Measurements from ENCODE around the gene SH3RF3.

SH3RF3 gene

DNA sequence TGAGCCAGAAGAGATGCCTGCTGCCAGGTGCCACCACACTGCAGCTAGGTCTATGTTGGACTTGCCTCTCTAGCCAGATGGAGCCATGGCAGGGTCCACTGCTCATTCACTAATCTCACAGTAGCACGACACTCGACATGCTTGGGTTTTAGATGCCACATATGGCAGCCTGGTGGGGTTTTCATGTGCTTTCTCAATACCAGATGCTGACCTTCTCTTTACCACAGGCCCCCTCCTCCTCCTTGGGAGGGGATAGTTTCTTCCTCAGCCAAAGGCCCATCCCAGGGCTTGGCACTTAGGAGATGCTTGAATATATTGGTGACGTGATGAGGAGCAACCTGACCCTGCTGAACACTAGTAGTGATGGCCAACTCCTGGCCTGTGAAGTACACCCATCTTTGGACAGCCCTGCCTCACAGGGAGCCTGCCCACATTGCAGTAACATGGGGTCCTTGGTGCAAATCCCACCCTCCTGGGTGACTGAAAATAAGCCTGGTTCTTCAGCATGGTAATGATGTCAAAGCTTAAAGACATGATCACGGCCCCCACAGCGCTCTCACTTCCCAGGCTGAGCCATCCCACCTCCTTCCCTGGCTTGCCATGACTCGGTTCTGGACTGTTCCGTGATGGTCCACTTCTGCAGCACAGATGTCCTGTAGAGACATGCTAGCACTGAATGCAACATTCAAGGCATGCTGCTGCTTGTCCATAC is 227.5 kb downstream of the SH3RF3 start:
- no peak for DNase-seq

DNA sequence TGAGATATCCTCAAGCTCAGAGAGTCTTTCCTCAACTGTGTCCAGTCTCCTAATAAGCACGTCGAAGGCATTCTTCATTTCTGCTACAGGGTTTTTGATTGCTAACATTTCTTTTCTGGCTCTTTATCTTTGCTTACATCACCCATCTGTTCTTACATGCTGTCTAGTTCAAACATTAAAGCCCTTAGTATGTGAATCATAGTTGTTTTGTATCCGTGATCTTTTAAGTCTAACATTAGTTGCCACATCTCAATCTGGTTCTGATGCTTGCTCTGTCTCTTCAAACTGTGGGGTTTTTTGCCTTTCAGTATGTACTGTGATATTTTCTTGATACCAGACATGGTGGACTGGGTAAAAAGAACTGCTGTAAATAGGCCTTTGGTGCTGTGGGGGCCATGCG is 235.2 kb downstream of the SH3RF3 start:
- no peak for DNase-seq

DNA sequence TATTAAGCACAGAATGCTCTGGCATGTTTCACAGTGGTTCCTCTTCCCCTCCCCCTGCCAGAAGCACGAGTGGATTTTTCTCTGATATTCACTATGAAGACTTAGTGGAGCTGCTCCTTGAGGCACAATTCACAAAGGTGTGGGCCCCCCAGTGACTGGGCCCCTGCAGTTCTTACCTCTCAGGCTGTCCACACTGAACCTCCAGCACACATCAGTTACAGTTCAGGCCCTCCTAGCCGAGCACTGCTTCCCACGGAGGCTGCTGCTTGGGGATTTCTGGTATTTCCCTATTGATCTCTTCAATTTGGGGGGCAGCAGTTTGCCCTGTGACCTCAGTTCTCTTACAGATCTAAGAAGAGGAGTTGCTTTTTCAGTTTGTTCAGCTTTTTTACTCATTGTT is 236.1 kb downstream of the SH3RF3 start:
- DNase-seq: no peak

DNA sequence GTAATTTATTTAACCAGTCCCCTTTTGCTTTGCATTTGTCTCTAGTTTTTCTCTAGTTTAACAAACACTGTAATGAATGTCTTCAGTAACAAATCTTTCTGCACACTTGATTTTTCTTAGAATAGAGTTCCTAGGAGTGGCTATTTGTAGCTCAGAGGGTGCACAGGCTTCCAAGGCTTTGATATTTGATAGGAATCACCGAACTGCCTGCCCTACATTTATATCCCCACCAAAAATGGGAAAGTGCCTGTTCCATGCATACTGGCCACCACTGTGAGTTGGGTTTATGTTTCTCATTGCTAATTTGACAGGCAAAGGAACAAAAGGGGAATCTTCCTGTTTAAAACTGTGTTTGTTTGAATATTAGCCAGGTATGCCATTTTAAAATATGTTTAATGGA is 238.7 kb downstream of the SH3RF3 start:
- DNase-seq: no peak

DNA sequence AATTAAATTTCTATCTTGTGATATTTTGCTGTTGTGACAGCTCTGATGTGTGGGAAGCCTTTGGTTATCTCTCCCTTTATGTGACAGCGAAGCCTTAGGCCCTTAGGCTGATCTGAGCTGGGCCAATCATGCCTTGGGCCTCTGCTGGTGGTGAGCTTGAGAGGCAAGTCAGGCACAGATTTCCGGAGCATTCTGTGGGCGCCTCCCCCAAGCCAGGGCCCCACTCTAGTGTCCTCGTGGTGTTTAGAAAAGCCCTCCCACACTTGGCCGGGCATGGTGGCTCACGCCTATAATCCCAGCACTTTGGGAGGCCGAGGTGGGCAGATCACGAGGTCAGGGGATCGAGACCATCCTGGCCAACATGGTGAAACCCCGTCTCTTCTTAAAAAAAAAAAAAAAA is 239.8 kb downstream of the SH3RF3 start:
- no peak for DNase-seq

DNA sequence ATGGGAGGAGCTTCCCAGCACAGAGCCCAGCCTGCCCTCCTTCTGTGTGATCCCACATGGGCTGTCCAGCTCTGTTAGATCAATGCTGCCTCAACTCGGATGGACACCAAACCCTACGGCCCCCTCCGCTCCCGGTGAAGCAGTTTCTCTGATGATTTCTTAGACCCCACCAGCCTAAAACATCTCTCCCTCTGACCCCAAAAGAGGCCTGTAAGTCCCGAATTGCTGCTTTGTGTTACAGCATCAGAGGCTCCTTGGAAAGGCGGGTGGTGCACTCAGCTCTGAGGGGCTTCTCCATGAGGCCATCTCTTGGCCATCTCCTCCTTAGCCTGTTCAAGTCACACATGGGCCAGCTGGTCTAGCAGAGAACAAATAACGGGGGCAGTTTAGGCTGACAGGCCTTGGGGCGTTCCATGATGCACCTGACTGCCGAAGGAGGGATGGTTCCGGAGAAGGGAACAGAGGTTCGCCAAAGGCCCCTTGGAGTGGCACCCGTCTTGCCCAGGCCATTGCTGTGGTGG is 240.7 kb downstream of the SH3RF3 start:
- no peak for DNase-seq

DNA sequence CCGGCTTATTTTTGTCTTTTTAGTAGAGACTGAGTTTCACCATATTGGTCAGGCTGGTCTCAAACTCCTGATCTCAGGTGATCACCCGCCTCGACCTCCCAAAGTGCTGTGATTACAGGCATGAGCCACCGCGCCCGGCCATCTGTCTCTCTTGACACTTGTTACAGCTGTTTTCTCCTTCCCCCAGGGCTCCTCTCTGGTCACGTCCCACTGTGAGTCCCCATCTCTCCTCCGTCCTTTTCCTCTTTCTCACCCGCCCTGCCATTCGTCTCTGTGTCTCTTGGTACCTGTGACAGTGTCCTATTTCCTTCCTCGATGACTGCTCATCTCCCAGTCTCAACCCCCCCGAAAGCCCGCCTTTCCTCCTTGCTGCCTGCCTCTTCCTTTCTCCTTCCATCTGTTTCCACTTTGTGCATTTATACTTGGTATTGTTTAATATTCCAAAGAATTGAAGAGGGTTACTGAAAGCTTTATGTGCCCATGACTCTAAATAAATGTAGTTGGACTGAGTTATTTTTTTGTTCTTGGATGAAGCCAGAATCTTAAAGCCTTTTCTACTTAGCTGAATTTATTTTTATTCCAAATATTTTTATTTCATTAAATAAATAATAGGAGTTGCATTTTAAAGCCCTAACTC is 241.5 kb downstream of the SH3RF3 start:
- no peak for DNase-seq

DNA sequence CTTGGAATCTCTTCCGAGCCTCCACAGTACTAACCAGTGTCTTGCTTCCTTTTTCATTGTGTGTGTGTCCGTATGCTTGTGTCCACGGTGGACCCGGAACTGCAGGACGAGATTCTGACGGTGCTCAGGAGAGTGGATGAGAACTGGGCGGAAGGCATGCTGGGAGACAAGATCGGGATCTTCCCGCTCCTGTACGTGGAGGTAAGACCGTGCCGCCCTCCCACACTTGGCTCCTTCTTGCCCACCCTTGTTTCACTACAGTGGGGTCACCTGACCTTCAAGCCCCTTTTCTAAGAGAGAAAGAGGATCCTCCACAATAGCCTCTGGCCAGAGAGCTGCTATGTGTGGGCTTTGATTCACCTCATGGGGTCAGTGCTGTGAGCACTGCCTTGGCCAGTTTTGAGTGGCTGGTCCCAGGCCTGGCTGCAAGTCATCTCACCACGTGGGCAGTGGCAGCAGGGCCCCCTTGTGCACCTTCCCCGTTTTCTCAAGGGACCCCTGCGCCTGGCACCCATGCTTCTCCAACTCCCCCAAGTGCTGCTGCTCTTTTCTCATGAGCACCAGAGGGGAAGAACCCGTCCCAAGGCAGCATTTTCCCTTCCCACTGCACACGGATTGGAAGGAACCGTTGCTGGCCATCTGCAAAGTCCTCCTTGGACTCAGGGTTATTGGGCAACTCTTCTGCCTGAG is 242.6 kb downstream of the SH3RF3 start:
- DNase-seq: no peak

DNA sequence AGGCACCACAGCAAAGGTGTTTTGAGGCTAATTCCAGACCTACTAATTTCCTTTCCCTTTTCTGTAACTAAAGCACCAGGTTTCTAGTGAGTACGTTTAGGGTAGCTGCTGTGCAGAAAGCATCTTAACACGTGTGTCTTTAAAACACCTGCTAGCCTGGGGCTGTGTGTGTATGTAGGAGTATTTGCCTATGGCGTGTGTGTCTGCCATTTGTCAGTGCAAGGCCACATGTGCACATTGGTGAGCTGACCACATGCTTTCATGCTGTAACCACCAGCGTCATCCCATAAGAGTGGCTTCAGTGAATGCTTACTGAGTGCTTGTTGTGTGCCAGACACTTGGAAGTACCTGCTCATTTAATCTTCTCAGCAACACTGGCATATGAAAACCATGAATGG is 243.2 kb downstream of the SH3RF3 start:
- no peak for DNase-seq

DNA sequence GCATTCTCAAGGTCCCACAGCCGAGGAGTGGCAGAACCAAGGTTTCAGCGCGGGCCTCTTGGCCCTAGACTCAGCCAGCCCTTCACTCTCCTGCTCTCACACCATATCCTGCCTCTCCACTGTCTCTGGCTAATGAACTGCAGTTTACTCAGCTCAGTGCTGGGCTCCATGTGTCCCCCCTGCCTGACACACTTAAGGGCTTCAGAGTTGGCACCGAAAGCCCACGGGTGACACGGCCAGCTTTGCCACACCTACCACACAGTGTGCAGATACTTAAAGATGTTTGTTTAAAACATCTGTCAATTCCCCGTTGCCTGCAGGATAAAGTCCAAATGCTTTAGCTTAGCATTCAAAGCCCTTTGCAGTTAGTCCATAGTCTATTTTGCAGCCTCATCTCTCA is 243.6 kb downstream of the SH3RF3 start:
- DNase-seq: no peak

DNA sequence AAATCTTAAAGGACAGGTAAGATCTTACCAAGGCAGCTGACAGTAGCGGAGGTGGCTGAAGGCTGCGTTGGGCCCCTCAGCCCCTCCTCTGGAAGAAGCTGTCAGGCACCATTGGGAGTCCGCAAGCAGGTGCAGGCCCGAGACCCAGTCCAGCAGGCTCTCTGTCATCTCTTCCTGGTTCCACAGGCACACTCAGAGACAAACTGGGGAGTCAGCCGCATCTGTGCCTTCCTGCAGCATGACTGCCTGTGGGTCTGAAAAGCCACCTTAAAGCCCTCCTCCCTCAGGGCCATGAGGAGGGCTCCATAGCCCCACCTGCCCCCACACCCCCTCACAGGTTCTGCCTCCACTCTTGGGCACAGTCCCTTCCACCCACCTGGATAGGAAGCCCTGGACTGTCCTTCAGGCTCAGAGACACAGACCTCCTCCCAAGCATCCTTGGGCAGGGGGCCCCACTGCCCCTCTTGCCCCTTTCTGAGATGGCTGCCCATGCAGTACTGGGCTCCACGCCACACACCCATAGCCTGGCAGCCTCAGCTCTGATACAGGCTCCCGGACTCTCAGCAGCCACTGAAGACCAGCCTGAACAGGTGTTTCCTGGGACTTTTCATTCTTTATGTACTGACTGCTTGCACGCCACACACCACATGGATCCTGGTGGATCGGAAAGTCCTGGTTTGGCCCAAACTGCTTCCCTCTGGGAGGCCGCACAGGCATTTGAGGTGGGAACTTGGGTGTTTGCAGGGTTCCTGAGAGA is 245.0 kb downstream of the SH3RF3 start:
- DNase-seq: no peak

DNA sequence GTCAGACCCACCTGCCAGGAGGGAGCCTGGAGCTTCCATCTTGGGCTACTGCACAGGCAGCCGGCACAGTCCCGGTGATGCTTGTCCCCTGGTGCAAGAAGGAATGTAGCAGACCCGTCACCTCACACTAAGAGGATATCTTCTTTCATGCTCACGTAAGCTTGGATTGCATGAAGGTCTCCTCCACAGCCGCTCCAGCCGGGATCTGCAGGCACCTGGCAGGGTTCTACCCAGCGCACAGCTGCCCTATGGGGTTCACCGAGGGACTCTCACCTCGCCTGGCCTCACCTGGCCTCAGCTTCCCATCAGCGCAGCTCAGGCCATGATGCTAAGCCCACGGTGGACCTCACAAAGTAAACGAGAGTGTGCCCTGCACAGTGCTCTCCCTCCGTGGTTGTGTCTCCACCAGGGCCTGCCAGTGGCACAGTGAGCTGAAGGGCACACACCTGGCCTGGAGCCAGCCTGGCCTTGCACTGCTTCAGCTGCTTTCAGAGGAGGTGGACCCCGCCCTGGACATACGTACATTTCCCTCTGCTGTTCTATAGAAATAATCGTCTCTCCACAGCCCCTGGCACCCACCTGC is 245.6 kb downstream of the SH3RF3 start:
- no peak for DNase-seq

DNA sequence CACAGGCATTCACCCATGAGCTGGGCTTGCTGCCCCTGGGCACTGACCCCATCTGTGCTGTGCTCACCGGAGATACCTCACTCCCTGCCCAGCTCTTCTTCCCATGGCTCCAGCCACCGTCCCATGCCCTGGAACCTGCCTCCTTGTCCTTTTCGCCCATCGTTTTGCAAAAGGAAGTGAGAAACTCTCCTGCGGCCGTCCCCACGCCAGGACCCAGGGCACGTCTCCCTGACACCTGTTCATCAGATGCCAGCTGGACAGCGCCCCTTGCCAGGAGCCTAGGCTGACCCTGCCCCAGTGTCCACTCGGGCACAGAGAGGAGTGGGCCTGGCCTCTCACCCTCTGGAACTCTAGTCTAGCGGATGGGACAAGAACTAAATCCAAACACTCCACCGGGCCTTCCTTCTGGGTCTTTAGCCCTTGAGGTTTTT is 246.1 kb downstream of the SH3RF3 start:
- DNase-seq: no peak

DNA sequence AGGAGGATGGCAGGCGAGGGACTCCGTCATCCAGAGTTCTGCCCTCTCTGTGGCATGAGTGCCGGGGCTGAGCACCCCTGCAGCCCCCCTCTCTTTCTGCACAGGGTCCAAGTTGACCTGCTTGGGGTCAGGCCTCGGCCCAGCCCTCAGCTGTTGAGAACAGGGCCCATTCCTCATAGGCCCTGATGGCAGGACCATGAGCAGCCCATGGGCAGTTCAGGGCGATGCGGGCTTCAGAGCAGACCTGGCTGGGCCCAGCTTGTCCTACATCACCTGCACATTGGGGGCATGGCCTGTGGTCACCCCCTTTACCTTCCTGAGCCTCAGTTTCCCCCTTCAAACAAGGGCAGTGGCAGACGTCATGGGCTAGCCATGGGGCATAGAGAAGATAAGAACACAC is 246.7 kb downstream of the SH3RF3 start:
- no peak for DNase-seq

DNA sequence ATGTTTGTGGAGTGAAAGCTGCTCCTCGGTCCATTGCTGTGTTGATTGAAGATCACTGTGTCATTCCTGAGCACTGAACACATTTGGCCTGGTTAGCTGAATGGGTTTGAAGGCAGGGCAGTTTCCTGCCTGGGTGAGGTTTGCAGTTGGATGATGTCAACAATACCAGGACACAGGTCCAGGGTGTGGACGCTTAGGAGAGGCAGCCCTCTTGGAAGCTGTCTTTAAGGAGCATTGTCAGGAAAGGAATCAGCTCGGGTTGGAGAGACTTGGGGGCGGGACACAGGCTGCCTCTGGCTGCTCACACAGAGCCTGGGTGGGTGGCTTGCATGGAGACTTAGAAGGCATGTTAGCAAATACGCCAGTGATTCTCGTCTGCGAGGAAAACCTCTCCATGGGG is 247.1 kb downstream of the SH3RF3 start:
- DNase-seq: no peak

DNA sequence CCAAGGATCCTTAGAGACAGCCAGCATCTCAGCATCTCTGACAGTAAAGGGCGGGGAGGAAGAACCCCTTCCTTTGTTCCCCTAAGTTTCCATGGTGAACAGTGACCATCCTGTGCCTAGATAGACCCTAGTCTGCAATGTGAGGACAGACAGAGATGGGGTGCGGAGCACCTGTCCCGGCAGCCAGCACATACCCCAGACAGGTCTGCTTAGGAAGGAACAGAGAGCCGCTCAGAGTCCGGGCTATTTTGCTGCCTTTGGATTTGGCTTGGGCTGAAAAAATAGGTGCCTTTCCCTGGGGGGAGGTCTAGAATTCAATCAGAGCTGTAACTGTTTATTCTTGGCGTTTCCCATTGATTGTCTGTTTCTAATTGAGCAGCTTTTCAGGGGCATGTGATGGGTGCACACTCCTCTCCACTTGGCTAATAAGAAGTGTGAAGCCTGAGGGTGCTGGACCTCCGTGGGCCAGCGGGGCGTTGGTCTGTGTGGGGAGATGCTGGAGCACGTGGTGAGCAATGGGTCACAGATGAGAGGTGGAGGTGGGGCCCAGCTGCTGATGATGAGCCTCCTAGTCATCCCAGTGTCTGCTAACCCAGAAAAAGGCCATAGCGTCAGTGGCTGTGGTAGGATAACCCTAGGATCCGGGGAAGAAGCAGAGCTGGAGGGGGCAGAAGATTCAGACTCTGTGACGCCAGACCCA is 247.9 kb downstream of the SH3RF3 start:
- no peak for DNase-seq

DNA sequence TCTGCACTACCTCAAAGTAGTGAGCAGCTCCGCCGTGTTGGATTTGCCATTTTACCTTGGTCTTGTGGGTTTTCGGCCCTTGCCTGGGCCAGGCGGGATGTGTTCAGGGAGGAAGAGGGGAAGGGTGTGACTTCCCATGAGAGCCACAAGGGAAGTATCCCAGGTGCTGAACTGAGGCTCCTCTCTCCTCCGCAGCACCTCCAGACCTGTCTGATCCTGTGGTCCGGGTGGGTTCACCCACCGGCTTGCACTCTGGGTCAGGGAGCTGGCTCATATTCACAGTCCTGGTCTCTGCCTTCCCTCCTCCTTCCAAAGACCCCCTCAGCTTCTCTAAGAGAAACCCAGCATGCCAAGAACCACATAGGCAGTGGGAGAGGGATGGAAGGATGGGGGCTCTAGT is 249.0 kb downstream of the SH3RF3 start:
- DNase-seq: no peak

DNA sequence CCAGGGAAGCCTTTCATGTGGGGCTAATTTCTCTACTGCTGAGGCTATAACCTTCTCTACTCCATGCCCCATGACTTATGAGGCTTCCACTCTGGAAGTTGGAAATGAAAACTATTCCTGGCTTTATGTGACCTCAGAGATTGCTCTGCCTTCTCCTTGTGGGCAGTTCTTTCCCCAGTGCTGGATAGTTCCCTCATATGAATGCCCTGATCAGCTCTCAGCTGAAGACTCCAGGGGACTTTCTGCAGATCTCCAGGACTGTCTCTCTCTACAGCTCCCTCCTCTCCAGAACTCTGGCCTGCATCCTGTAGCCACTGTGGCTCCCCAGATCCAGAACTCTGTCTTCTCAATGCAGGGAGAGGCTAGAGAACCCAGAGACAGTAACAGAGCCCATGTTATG is 249.7 kb downstream of the SH3RF3 start:
- no peak for DNase-seq

DNA sequence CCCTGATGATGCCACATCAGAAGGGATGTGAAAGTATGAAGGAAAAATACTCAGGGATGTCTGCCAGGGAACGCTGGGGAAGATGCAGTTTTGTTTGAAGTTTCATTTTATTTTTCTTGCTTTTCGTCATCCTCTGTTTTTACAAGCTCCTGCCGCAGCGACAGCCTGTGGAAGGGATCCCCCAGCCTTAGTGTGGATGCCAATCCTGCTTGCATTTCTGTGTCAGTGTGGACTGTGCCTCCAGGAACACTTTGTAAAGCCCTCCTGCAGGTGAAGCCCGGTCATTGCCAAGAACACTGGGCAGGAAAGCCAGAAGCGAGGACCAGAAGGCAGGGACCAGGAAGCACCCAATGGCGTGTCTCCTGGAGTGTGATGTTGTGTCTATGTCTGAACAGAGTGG is 250.5 kb downstream of the SH3RF3 start:
- DNase-seq: no peak

DNA sequence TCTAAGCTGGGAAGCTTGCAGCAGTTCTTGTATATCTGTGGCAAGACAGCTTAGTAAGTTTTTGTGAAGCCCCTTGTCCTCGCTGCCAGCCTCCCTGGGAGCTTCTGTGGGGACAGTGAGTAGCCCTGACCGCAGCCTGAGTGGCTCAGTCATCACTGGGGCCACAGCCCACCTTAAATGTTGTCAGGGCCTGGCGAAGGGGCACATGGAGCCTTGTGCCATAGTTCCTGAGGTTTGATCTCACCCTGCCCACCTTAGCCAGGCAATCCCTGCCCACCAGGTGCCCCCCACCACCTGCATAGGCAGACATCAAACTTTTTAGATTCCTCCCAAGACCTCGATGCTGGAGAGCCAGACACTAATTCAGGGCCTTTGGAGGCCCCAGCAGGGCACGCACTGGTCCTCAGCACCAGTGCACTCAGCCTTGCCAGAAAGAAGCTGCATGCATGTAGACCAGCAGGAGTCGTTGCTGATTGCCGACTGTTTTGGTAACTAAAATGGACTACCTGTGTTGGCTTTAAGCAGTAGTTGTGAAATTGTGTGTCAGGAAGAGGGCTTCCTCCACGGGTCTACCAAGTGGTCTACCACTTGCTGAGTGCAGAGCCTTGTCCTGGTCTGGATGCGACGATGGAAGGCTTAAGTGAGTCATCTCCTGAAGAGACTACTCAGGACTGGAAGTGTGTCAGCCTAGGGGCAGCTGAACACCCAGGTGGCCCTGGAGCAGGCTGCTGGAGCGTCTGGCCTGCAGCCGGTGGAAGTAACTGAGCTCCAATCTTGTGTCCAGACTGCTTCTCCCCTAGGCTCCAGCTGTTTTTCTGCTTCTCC is 251.7 kb downstream of the SH3RF3 start:
- no peak for DNase-seq

DNA sequence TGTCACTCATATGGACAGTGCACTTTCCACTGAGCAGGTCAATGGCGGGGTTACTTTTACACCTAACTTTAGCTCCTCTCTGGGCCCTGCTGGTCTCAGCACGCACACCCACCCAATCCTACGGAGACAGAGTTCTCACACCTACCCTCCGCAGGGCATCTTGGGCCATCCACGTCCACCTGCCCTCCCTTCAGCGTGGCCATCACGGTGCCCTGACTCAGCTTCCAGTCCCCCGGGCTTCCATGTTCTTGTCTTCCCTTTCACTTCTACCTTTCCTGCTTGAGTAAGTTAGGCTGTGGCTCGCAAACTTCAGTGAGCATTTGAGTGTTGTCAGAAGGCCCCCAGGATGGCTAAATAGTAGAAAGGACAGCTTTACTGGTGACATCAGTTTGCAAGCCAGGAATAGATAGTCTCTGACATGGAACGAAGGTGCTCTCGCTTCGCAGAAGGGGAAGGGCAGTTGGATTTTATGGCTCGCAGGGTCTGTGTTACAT is 252.4 kb downstream of the SH3RF3 start:
- DNase-seq: no peak
